Measurements from ENCODE around the gene WDR41.

Gene WDR41

DNA sequence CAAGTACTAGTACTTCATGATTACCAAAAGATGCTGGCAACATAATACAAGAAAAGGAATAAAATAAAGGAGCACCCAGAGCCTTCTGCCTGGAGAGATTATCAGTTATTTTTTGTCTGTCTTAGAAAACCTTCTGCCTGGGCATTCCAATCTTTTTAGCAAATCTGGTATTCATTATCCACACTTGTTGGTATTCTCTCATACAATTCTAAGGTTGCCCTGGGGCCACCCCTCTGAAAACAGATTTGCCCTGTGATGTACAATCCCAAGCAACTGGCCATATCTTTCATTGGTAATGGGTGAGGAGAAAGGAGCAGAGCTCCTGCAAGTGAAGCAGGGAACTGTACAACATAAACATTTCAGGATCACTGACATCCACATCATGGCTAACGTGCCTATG, 47.8 kb downstream of the WDR41 start:
- peak; percentile 71 for DNase-seq (ENCODE audit: low read depth)

GRCh38 chr5:77443670-77444069, 48.4 kb downstream of the WDR41 start:
- no peak for DNase-seq (ENCODE audit: low read depth)

DNA sequence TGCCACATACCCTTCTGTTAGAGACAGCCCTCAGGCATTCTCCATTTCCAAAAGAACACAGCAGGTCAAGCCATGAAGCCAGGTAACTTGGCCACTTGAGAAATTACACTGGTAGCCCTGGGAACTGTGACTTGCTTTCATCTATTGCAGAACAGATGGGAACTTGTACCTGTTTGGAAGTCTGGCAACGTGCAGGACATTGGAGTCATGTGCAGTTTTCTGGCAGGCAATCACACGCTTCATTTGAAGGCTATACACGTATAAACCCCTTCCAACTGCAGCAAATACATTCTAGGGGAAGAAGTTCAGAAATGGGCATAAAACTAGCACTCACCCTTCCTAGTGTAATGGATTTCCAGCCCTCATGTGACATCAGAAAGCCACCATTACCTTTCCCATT, 54.0 kb downstream of the WDR41 start:
- no peak for DNase-seq (ENCODE audit: low read depth)

DNA sequence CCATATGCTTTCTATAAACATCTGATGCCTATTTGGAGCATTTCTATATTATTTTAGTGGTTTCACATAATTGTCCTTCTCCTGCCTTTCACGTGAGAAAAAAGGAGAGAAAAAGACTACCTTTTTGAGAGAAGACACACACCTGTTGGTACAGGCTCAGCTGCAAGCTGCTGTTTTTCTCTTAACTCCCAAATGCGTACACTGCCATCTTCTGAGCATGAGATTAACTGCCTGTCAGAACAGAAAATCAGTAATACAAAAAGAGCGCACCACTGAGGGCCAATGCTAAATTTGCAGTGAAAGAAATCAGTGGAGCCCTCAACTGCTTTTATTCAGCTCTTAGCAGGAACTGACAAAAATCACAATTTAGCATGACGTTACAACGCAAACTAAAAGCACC, 54.9 kb downstream of the WDR41 start:
- no peak for DNase-seq (ENCODE audit: low read depth)

GRCh38 chr5:77431719-77432118, 60.4 kb downstream of the WDR41 start:
- DNase-seq (ENCODE audit: low read depth), result no peak

GRCh38 chr5:77431286-77431685, 60.8 kb downstream of the WDR41 start:
- DNase-seq (ENCODE audit: low read depth), result peak; percentile 75

GRCh38 chr5:77430726-77431125, 61.4 kb downstream of the WDR41 start:
- peak; percentile 93 for DNase-seq (ENCODE audit: low read depth)

DNA sequence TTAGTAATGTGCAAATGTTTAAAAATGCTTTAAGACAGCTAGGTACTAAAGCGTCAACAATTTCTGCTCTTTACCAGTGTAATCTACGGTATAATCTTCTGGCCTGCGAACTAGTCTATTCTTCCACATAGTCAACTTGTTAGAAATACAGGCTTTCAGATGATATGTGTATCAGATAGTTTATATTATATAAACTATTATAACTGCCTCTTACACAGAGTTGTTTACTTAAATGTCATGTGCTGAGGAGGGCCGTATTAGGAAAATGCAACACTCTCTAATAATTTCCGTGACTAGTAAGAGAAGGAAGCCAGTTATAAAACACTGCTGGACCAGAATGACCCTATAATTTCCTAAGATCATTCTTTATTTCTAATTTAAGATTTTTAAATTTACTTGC, 63.6 kb downstream of the WDR41 start:
- no peak for DNase-seq (ENCODE audit: low read depth)

DNA sequence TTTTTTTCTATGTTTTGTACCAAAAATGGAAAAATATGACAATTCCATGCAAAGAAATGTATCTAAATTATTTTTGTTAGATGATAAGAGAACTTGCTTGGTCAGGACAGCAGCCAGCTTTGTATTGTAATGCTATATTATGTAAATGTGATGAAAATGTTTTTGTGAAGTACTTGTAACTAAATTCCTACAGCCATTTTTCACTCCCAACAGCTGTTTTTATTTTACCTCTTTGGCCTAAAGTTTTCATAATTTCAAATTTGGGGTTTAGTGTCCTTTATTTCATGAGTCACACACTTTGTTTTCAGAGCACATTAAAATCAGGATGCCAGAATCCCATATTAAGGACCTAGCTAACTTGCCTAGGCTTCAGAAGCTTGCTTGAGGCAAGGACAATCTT, 64.1 kb downstream of the WDR41 start:
- DNase-seq (ENCODE audit: low read depth), result peak; percentile 59

DNA sequence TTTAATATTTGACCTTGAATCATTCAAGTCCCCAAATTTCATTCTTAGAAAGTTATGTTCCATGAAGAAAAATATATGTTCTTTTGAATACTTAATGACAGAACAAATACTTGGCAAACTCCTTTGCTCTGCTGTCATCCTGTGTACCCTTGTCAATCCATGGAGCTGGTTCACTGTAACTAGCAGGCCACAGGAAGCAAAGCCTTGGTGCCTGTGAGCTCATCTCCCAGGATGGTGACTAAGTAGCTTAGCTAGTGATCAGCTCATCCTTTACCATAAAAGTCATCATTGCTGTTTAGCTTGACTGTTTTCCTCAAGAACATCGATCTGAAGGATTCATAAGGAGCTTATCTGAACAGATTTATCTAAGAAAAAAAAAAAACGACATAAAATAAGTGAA, 65.4 kb downstream of the WDR41 start:
- DNase-seq (ENCODE audit: low read depth), result peak; percentile 84

DNA sequence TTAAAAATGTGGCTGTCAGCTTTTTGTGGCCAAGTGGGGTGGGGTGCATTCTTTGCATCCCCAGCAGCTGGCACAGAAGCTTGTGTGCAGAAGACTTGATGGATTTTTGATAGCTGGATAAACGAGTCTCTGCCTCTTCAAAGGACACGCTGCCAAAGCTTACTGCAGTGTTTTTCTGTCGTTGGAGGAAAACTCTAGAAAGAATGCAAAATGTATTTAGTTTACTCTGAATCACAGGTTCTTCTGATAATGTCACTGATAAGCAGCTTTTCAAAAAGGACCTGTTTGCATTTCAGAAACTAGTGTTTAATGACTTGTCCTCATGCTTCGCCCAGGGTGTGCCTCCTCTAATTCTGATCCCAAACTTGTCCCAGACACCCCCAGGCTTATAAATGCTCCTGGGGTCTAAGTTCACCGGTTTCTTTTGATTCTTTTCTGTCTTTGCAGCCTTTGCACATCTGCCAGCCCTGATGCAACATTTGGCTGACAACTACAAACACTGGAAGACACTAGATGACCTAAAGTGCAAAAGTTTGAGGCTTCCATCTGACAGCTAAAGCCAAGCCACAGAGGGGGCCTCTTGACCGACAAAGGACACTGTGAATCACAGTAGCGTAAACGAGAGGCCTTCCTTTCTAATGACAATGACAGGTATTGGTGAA, 66.0 kb downstream of the WDR41 start:
- DNase-seq (ENCODE audit: low read depth), result peak; percentile 40

- DNase-seq (ENCODE audit: low read depth), result no peak
These were observed 66.7 kb downstream of the WDR41 start for GRCh38 chr5:77425420-77425819.

GRCh38 chr5:77424921-77425320, 67.2 kb downstream of the WDR41 start:
- DNase-seq (ENCODE audit: low read depth), result no peak

DNA sequence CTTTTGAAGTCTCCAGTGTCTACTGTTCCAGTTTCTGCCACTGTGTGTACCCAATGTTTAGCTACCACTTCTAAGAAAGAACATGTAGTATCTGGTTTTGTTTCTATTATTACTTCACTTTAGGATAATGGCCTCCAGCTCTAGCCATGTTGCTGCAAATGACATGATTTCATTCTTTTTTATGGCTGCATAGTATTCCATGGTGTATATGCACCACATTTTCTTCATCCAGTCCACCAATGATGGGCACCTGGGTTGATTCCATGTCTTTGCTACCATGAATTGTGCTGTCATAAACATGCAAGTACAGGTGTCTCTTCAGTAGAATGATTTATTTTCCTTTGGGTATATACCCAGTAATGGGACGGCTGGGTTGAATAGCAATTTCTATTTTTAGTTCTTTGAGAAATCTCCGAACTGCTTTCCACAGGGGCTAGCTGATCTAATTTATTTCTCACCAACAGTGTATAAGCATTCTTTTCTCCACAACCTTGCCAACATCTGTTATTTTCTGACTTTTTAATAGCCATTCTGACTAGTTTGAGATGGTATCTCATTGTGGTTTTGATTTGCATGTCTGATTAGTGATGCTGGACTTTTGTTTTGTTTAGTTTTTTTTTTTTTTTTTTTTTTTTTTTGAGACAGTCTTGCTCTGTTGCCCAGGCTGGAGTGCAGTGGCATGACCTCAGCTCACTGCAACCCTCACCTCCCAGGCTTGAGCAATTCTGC, 68.9 kb downstream of the WDR41 start:
- DNase-seq (ENCODE audit: low read depth), result peak; percentile 94

GRCh38 chr5:77420940-77421339, 71.2 kb downstream of the WDR41 start:
- no peak for DNase-seq (ENCODE audit: low read depth)

GRCh38 chr5:77419644-77420582, 72.2 kb downstream of the WDR41 start:
- no peak for DNase-seq (ENCODE audit: low read depth)

DNA sequence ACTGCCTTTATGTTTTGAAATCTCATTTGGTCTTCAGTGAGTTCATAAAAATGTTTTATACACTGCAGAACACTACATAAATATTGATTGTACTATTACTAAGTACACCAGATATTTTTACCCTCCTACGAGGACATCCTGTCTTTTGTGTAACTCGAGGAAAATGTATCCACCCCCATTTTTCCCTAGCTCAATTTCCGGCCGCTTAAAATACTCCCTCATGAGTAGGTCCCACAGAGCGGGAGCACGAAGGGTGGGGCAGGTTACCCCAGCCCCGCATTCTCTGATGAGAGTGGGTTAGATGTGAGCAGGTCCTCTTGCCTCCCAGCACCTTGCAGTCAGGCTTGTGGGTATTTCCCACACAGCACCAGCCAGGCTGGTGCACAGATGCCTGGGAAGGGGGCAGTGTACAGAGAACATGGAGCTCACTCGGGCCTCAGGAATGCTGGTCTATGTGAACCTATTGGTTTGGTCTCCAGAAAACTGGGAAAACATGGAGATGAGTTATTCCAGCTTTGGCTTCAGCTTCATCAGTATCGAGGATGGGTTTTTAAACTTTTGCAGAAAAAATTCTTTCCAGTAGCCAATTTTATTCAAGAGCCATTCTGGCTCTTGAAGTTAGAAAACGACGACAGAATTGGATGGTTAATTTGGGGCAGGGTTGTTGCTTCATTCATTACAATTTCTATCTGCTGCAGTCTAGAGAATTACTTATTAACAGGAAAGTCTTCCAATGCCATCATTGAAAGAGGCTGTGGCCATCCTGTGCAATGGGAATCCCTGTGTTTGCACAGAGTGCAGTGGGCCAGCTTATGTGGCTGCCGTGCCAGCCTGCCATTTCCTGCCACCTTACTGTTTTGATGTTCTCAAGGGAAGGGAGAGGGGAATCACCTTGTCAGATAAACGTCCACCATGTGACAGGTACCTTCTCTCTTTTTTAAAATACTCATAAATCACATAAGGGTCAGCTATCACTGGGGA, 73.2 kb downstream of the WDR41 start:
- peak; percentile 66 for DNase-seq (ENCODE audit: low read depth)

DNA sequence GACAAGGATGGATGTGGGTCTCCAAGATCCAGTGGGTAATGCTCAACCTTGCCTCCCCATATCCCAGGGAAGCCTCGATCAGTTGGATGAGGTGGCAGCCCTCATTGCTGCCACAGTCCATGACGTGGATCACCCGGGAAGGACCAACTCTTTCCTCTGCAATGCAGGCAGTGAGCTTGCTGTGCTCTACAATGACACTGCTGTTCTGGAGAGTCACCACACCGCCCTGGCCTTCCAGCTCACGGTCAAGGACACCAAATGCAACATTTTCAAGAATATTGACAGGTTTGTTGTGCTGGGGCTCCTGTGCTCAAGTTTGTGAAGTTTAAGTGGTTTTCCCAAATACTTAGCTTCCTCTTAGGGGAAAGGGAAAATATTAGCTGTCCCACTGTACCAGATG, 74.0 kb downstream of the WDR41 start:
- no peak for DNase-seq (ENCODE audit: low read depth)

DNA sequence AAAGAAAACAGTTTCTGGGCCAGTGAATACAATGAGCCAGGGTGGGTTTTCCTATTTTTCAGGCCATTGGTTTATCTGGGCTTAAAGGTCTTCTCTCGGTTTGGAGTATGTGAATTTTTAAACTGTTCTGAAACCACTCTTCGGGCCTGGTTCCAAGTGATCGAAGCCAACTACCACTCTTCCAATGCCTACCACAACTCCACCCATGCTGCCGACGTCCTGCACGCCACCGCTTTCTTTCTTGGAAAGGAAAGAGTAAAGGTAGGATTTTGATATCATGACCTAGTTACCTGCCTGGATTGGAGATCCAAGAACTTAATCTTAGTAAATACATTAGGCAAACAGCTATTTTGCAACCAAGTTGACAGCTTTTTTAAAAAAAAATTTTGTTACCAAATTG, 79.1 kb downstream of the WDR41 start:
- no peak for DNase-seq (ENCODE audit: low read depth)

- no peak for DNase-seq (ENCODE audit: low read depth)
These were observed 82.1 kb downstream of the WDR41 start for GRCh38 chr5:77409870-77410621.

DNA sequence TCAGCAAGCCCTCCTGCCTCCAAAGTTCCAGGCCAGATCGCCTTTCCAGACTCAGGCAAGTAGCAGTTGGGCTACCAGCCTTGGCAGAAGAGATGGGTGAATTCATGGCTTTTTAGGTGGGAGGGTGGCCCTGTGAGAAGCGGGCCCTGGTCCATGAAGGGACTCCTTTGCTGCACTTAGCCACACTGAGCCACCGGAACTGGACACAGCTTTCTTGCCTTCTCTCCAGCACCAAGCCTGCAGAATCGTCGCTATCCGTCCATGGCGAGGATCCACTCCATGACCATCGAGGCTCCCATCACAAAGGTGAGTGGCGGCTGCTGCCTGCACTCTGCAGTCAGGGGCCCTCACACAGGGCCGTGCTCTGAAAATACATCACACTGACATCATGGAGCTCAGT, 85.0 kb downstream of the WDR41 start:
- DNase-seq (ENCODE audit: low read depth), result no peak

All from EH (cell line).